HCT116 (cell line): ENCODE data around the gene SAMD1. TPM values are rescaled to one million over a fixed set of nuclear protein-coding genes. Genes with fewer than 3 reads are reported as not detected.
A peak's percentile ranks its signal among the peaks of the same experiment; 100 is the strongest.

Source experiments
- ATAC-seq: fragments of 200-7000 bp; cut with Tn5 transposase; 2 replicates; pipeline ENCODE4 v1.9.1; 2020; ENCODE audit warnings: mild to moderate bottlenecking, moderate library complexity
- BruUV-seq: library from RNA; stranded (reverse); fragments of 400-500 nt; replicated peaks from 2 replicates; lab custom pipeline; 2021; lab: Mats Ljungman, UMichigan
- CTCF ChIA-PET: fragments of 300-600 bp; sonication (Branson Sonifier 250); formaldehyde crosslinking; loops from one replicate; lab custom pipeline; 2021; ENCODE audit warnings: antibody characterized with exemption; lab: Charles Lee
- POLR2A ChIA-PET: fragments of 300-600, 350-600 bp; sonication (Branson Sonifier 250); formaldehyde crosslinking; loops from one replicate; lab custom pipeline; 2021; ENCODE audit warnings: antibody characterized with exemption; lab: Charles Lee
- RAD21 ChIA-PET, 2 experiments: fragments of 300-600 bp; sonication (Branson Sonifier 250); formaldehyde crosslinking; loops; one replicate each; lab custom pipeline; 2023; ENCODE audit warnings: low total read pairs in 2 of 2; ENCODE audit not compliant: uncharacterized antibody in 2 of 2, unreplicated experiment in 2 of 2, low non-redundant PET in 1 of 2; lab: Charles Lee
- DNase-seq: peaks from one replicate; pipeline ENCODE4 v3.0.0-alpha.2; 2010; ENCODE audit warnings: low read depth, low spot score
- H2AFZ ChIP-seq: fragments of 200-600 bp; shearing (Covaris generic), sonication (generic); 2 replicates; pipeline ENCODE4 v1.6.1; 2017; ENCODE audit warnings: low read depth, mixed run types, mixed read lengths, antibody characterized with exemption, low read length; ENCODE audit not compliant: poor library complexity, severe bottlenecking
- H3K27ac ChIP-seq: 2 replicates; pipeline ENCODE4 v1.5.1; 2012; ENCODE audit warnings: low read depth, low read length
- H3K27me3 ChIP-seq: fragments of 200-600 bp; sonication (generic); 2 replicates; pipeline ENCODE4 v1.6.1; 2016; ENCODE audit warnings: mixed run types, low read length, mixed read lengths; ENCODE audit not compliant: insufficient read depth
- H3K36me3 ChIP-seq, 2 experiments: fragments of 200-500 bp in 1 of 2; fragments of 200-600 bp in 1 of 2; sonication (Bioruptor generic) in 1 of 2; sonication (generic) in 1 of 2; 2 replicates each; pipeline versions ENCODE4 v1.5.1 to v1.6.1; 2014 to 2016; ENCODE audit warnings: low read length in 2 of 2, inconsistent platforms in 1 of 2, mixed read lengths in 1 of 2, mixed run types in 1 of 2; ENCODE audit not compliant: insufficient read depth in 2 of 2, control insufficient read depth in 1 of 2
- H3K4me1 ChIP-seq, 2 experiments: fragments of 200-600 bp in 1 of 2; sonication (generic) in 1 of 2; 2 replicates each; pipeline versions ENCODE4 v1.5.1 to v1.6.1; 2012 to 2017; ENCODE audit warnings: low read length in 2 of 2, inconsistent platforms in 1 of 2, mild to moderate bottlenecking in 1 of 2, mixed read lengths in 1 of 2, mixed run types in 1 of 2, moderate library complexity in 1 of 2; ENCODE audit not compliant: insufficient read depth in 2 of 2, control insufficient read depth in 1 of 2
- H3K4me2 ChIP-seq: fragments of 200-600 bp; sonication (generic); 2 replicates; pipeline ENCODE4 v1.6.1; 2017; ENCODE audit warnings: mixed run types, low read length, mixed read lengths
- H3K4me3 ChIP-seq, 2 experiments: fragments of 200-600 bp in 1 of 2; sonication (generic) in 1 of 2; replicated peaks in 1 of 2; 2 replicates each; pipeline ENCODE4 v1.5.1; 2011 to 2016; ENCODE audit warnings: low read length in 2 of 2, control low read depth in 1 of 2, low read depth in 1 of 2, mild to moderate bottlenecking in 1 of 2, mixed read lengths in 1 of 2, mixed run types in 1 of 2
- H3K79me2 ChIP-seq: fragments of 200-600 bp; sonication (generic); 2 replicates; pipeline ENCODE4 v1.6.1; 2017; ENCODE audit warnings: mild to moderate bottlenecking, mixed run types, low read length, moderate library complexity, mixed read lengths; ENCODE audit not compliant: insufficient read depth
- H3K9ac ChIP-seq: fragments of 200-600 bp; sonication (generic); 2 replicates; pipeline ENCODE4 v1.6.1; 2016; ENCODE audit warnings: low read length, mixed read lengths
- H3K9me2 ChIP-seq: fragments of 200-600 bp; sonication (generic), shearing (Covaris generic); 2 replicates; pipeline ENCODE4 v1.6.1; 2017; ENCODE audit warnings: mixed run types, mild to moderate bottlenecking, moderate library complexity; ENCODE audit not compliant: insufficient read depth
- H3K9me3 ChIP-seq, 2 experiments: fragments of 200-500 bp in 1 of 2; fragments of 200-600 bp in 1 of 2; sonication (Bioruptor generic) in 1 of 2; sonication (generic) in 1 of 2; 2 replicates each; pipeline ENCODE4 v1.6.1; 2014 to 2017; ENCODE audit warnings: low read length in 2 of 2, mixed read lengths in 2 of 2, inconsistent platforms in 1 of 2, low read depth in 1 of 2, mild to moderate bottlenecking in 1 of 2, mixed run types in 1 of 2, moderate library complexity in 1 of 2; ENCODE audit not compliant: control insufficient read depth in 1 of 2, insufficient read depth in 1 of 2
- H4K20me1 ChIP-seq: fragments of 200-600 bp; sonication (generic), shearing (Covaris generic); 2 replicates; pipeline ENCODE4 v1.6.1; 2017; ENCODE audit warnings: mixed run types, mild to moderate bottlenecking, moderate library complexity; ENCODE audit not compliant: insufficient read depth
- ATF3 ChIP-seq: IDR thresholded peaks from 2 replicates; pipeline ENCODE4 v1.6.1; 2012
- CBX3 ChIP-seq: IDR thresholded peaks from 2 replicates; pipeline ENCODE4 v1.6.1; 2012; ENCODE audit warnings: low read depth
- CTCF ChIP-seq, 3 experiments: fragments of 200-600 bp in 1 of 3; sonication (generic) in 1 of 3; IDR thresholded peaks in 2 of 3; conservative IDR thresholded peaks in 1 of 3; 2 replicates each; pipeline ENCODE4 v1.5.1; 2012 to 2017; ENCODE audit warnings: low read depth in 2 of 3, low read length in 2 of 3, antibody characterized with exemption in 1 of 3, borderline replicate concordance in 1 of 3, control low read depth in 1 of 3, mild to moderate bottlenecking in 1 of 3, mixed read lengths in 1 of 3, mixed run types in 1 of 3, moderate library complexity in 1 of 3; ENCODE audit not compliant: insufficient read depth in 1 of 3
- ELF1 ChIP-seq: IDR thresholded peaks from 2 replicates; pipeline ENCODE4 v1.6.1; 2012; ENCODE audit warnings: low read depth, borderline replicate concordance
- EZH2 ChIP-seq: fragments of 200-600 bp; sonication (generic); IDR thresholded peaks from 2 replicates; pipeline ENCODE4 v1.6.1; 2017; ENCODE audit warnings: antibody characterized with exemption, mixed run types
- FOSL1 ChIP-seq: IDR thresholded peaks from 2 replicates; pipeline ENCODE4 v1.6.1; 2012; ENCODE audit warnings: low read depth
- MAX ChIP-seq: IDR thresholded peaks from 2 replicates; pipeline ENCODE4 v1.6.1; 2012
- REST ChIP-seq: IDR thresholded peaks from 2 replicates; pipeline ENCODE4 v1.6.1; 2012; ENCODE audit warnings: low read depth
- SRF ChIP-seq: IDR thresholded peaks from 2 replicates; pipeline ENCODE4 v1.6.1; 2012; ENCODE audit warnings: low read depth
- TCF7L2 ChIP-seq: IDR thresholded peaks from 2 replicates; pipeline ENCODE4 v1.7.0; 2011; ENCODE audit warnings: borderline replicate concordance, inconsistent platforms; ENCODE audit not compliant: insufficient read depth, insufficient read length; ENCODE audit errors: extremely low read depth
- ZBTB33 ChIP-seq: IDR thresholded peaks from 2 replicates; pipeline ENCODE4 v1.6.1; 2011; ENCODE audit warnings: mild to moderate bottlenecking, low read length, moderate library complexity; ENCODE audit not compliant: insufficient replicate concordance; ENCODE audit errors: extremely low read depth
- ZFX ChIP-seq: fragments of 450-650 bp; IDR thresholded peaks from 2 replicates; pipeline ENCODE4 v1.6.1; 2017
- intact Hi-C: fragments of 100-400 bp; cut with micrococcal nuclease; formaldehyde crosslinking; loops from 2 replicates; pipeline ENCODE4 v1.10.0; 2022
- total RNA-seq: library from RNA; stranded (reverse); gene quantifications from one replicate; pipeline ENCODE4 v1.2.1, GENCODE V29; 2021; ENCODE audit not compliant: unreplicated experiment

Gene SAMD1
- total RNA-seq, 1 experiment from 2014 or later, result 62.9 TPM

GRCh38 chr19:14138576-14139265 lies 48.2 kb upstream of the SAMD1 start:
- RAD21 ChIA-PET, result no interaction called here
- CTCF ChIA-PET, result interaction anchor here (2.7 kb wide), 1 partner anchor 24 kb away, joined by 18 read pairs; no protein-coding TSS in a partner anchor
- BruUV-seq, result no TSS peak
- Histone ChIP-seq H3K4me3 (peak overlapping the region in 1 of 2 experiments; percentile 84; a peak in 3 of 4 replicates), H3K27me3 (no peaks in the 10 kb centered on the region), H3K9ac (peak overlapping the region; percentile 80; the same call in 1 of the 2 replicates), H4K20me1 (no peaks in the 10 kb centered on the region), H3K9me3 (no peaks in the 10 kb centered on the region), H3K4me1 (peaks cover 13 to 32% of the 10 kb centered on the region in 2 experiments), H3K79me2 (peaks cover 31% of the 10 kb centered on the region), H3K36me3 (peaks cover 0 to 7% of the 10 kb centered on the region in 2 experiments; a peak in 1 of 4 replicates), H2AFZ (no peak overlapping the region), H3K9me2 (no peaks in the 10 kb centered on the region), H3K27ac (peak overlapping the region; percentile 92; the same call in 1 of the 2 replicates), H3K4me2 (peak overlapping the region; percentile 94)
- no peak for TF ChIP-seq ATF3
- TF ChIP-seq TCF7L2, result no peak
- no peak for TF ChIP-seq ELF1
- TF ChIP-seq ZFX, result no peak
- TF ChIP-seq MAX, result no peak
- no peak for TF ChIP-seq REST
- no peak for TF ChIP-seq CTCF (IDR thresholded peaks at IDR 0.05 in 2 of 3, conservative IDR thresholded peaks at IDR 0.05 in 1 of 3; ENCODE audit: borderline replicate concordance in 1 of 3, insufficient read depth in 1 of 3, low read depth in 2 of 3, low read length in 2 of 3)
- TF ChIP-seq SRF, result no peak
- no peak for TF ChIP-seq FOSL1
- no peak for TF ChIP-seq CBX3
- TF ChIP-seq EZH2, result no peak
- no peak for TF ChIP-seq ZBTB33
- DNase-seq (no peak), ATAC-seq (no peak)
- intact Hi-C loops, result loop anchor here (5.0 kb wide), 3 partner anchors 269 to 349 kb away; no protein-coding TSS in a partner anchor
- POLR2A ChIA-PET, result no interaction called here
